Astrocyte of the spinal cord (primary cell): Measurements from ENCODE around the gene GAB2.

Source experiments
- DNase-seq: peaks from one replicate; pipeline ENCODE4 v3.0.0; 2011; ENCODE audit warnings: low read depth, low spot score
- H3K4me3 ChIP-seq: 2 replicates; pipeline ENCODE4 v1.5.1; 2011; ENCODE audit warnings: low read depth, mild to moderate bottlenecking, low read length, moderate library complexity
- in situ Hi-C: cut with HindIII; loops from 2 replicates; pipeline ENCODE4 v1.10.0; 2017; ENCODE audit warnings: low sequenced_read_pairs
- TF ChIP-seq, protein P1 (sequence below): IDR thresholded peaks from 2 replicates; pipeline ENCODE4 v1.5.1; 2012; ENCODE audit warnings: low read depth, mild to moderate bottlenecking, low read length, inconsistent platforms

Gene GAB2

DNA sequence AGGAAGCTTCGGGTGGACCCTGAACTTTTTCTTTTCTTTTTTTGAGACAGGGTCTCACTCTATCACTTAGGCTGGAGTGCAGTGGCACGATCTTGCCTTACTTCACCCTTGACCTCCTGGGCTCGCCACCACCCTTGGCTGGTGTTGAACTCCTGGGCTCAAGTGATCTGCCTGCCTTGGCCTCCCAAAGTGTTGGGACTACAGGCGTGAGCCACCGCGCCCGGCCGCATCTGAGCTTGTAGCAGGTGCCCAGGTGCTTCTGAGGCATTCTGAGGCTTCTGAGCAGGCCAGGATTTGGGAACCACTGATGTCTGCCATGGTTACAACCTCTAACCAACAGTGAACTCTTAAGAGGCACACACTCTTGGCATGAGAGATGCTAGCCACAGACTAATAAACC lies 223.8 kb downstream of the GAB2 start:
- in situ Hi-C loops = no loop called here
- H3K4me3 ChIP-seq = no peak overlapping the region
- no peak for DNase-seq
- TF ChIP-seq, protein P1, sequence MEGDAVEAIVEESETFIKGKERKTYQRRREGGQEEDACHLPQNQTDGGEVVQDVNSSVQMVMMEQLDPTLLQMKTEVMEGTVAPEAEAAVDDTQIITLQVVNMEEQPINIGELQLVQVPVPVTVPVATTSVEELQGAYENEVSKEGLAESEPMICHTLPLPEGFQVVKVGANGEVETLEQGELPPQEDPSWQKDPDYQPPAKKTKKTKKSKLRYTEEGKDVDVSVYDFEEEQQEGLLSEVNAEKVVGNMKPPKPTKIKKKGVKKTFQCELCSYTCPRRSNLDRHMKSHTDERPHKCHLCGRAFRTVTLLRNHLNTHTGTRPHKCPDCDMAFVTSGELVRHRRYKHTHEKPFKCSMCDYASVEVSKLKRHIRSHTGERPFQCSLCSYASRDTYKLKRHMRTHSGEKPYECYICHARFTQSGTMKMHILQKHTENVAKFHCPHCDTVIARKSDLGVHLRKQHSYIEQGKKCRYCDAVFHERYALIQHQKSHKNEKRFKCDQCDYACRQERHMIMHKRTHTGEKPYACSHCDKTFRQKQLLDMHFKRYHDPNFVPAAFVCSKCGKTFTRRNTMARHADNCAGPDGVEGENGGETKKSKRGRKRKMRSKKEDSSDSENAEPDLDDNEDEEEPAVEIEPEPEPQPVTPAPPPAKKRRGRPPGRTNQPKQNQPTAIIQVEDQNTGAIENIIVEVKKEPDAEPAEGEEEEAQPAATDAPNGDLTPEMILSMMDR = no peak

DNA sequence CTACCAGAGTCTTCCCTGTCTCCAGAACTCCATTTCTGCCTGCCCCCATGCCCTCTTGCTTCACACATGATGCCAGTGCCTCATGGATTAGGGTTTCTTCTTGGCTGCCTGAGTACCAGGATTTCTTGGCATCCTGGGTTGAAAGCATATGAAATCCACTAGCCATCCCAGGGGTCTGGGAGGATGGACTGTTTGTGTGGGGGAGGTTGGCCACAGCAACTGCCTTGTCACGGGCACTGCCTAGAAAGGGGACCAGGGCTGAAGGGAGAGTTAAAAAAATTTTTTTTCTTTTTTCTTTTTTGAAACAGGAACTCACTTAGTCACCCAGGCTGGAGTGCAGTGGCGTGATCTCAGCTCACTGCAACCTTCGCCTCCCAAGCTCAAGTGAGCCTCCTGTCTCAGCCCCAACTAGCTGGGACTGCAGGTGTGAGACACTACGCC lies 224.7 kb downstream of the GAB2 start:
- no peak for DNase-seq
- H3K4me3 ChIP-seq = no peak overlapping the region
- in situ Hi-C loops = no loop called here
- TF ChIP-seq, protein P1 = no peak

DNA sequence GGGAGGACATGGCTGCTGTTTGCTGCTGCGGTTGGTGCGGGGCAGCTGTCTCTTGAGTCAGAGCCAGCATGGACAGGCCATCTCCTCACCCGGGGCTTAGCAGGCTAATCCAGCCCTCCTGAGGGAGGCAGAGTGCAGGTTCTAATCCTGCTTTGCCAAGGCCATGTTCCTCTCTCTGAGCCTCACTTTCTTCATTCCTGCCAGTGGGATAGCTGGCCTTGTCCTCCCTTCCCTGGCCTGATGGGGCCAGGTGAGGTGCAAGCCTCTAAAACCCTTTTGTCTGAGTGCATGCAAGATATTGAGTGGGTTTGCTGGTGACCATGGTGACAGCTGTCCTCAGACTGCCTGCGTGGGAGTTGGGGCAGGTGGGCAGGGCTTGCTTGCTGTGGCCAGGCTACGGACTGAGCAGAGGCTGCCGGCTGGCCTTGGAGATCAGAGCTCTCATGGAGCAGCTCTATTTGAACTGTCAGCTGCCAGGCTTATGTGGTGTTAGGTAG lies 225.3 kb downstream of the GAB2 start:
- DNase-seq = no peak
- no peak overlapping the region for H3K4me3 ChIP-seq
- in situ Hi-C loops = no loop called here
- TF ChIP-seq, protein P1 = no peak

DNA sequence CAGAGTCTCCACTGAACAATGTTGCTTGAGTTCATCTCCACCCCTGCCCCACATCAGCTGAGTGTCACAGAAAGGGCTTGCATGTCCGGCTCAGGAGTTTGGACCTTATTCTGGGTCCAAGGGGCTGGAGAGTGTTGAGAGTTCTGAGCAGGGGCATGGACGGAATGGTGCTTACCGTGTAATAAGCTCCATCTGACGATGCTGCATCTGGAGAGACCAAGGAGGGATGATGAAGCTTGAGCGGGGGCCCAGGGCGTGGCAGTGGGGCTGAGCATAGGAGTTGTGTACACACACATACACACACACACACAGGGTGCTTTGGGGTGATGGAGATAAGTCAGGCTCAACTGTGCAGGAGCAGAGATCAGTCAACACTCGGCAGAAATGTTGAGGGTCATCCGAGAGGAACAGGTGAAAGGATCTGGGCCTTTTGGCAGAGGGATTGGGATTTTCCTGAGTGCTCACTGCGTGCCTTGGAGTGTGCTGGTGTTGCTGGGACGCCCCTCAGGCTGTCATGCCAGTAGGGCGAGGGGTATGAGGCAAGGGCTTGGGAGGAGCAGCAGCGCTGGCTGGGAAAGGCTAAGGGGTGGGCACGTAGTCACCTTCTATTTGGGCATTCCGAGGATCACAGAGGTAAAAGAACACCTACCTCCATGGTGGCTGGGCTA lies 226.6 kb downstream of the GAB2 start:
- DNase-seq = no peak
- in situ Hi-C loops = no loop called here
- TF ChIP-seq, protein P1 = no peak
- H3K4me3 ChIP-seq = no peak overlapping the region

DNA sequence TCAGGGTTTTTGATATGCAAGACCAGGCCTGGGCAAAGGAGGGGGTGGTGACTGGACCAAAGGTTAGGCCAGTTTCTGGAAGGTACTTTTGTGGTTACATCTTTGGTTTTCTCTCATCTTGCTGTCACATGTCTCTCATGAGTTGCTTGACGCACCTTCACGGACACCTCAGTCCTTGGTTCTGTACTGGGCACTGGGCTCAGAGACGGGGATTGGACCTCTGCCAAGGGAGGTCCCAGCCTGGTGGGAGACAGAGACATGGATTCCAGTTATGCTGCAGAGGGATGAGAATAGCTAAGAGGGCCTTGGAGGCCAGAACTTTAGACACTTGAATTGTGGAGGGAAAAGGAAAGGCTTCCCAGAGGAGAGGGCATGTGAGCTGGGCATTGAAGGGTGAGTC lies 227.2 kb downstream of the GAB2 start:
- H3K4me3 ChIP-seq = no peak overlapping the region
- DNase-seq = no peak
- TF ChIP-seq, protein P1 = no peak
- in situ Hi-C loops = no loop called here

DNA sequence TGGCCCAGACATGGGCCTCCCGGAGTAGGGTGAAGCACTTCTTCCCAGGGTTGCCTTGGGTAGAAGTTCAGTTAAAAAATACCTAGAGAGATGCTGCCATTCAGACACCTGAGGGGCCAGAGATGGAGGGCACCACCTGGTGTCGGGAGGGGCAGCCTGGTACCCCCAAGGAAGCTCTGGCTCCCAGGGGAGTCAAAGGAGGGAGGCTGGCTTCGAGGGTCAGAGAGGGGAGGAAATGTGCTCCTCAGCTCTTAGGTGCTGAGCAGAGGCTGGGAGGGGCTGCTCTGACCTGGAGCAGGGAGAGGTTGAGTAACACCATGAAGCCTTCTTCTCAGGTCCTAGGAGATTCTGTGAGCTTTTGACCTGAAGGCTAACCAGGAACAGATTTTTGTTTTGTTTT lies 227.8 kb downstream of the GAB2 start:
- DNase-seq = no peak
- peak overlapping the region; percentile 87 for H3K4me3 ChIP-seq

More for the DNA sequence above, 227.8 kb downstream of the GAB2 start:
- in situ Hi-C loops = no loop called here
- TF ChIP-seq, protein P1 = no peak
